NCI-H1105 treated with DMSO at 0.1 percent for 48 hours (cell line): ENCODE measurements around the gene ZNF558.

Experiments used
- DNase-seq: peaks from one replicate; lab custom pipeline; 2025; lab: John Stamatoyannopoulos, UW

The ZNF558 gene

GRCh38 chr19:8832132-8833021, at the start of gene ZNF558, which contains the start of gene MBD3L1:
Gene ZNF558, minus strand, starts transcription at chr19:8832304. Its CDS starts 9,645 bp downstream, at chr19:8822659.
Gene MBD3L1, plus strand, starts transcription at chr19:8832377. Its CDS starts 10,302 bp downstream, at chr19:8842679.
- peak; percentile 78 for DNase-seq

- no peak for DNase-seq
Measured at GRCh38 chr19:8881512-8881911, 49.4 kb upstream of the ZNF558 start.

GRCh38 chr19:8880868-8881488, 48.9 kb upstream of the ZNF558 start:
- no peak for DNase-seq

- DNase-seq: no peak
Measured at GRCh38 chr19:8877854-8878705, 46.0 kb upstream of the ZNF558 start.

GRCh38 chr19:8866344-8866743, 34.2 kb upstream of the ZNF558 start:
- no peak for DNase-seq

GRCh38 chr19:8858260-8858659, 26.2 kb upstream of the ZNF558 start:
- no peak for DNase-seq

- DNase-seq: no peak
Measured at GRCh38 chr19:8850488-8850887, 18.4 kb upstream of the ZNF558 start.

GRCh38 chr19:8849232-8849631, 17.1 kb upstream of the ZNF558 start:
- no peak for DNase-seq

GRCh38 chr19:8846819-8847218, 14.7 kb upstream of the ZNF558 start:
- DNase-seq: no peak

GRCh38 chr19:8840708-8841107, 8.6 kb upstream of the ZNF558 start:
- no peak for DNase-seq

- no peak for DNase-seq
Measured at GRCh38 chr19:8835877-8836276, 3.8 kb upstream of the ZNF558 start.

- DNase-seq: no peak
Measured at GRCh38 chr19:8835446-8835845, 3.3 kb upstream of the ZNF558 start.

- no peak for DNase-seq
Measured at GRCh38 chr19:8831832-8832131, 322 bp downstream of the ZNF558 start.

GRCh38 chr19:8831373-8831772, 731 bp downstream of the ZNF558 start:
- DNase-seq: no peak

- DNase-seq: no peak
Measured at GRCh38 chr19:8827277-8827676, 4.8 kb downstream of the ZNF558 start.

- DNase-seq: no peak
Measured at GRCh38 chr19:8826371-8826770, 5.7 kb downstream of the ZNF558 start.

GRCh38 chr19:8821748-8822241, 10.3 kb downstream of the ZNF558 start:
- no peak for DNase-seq

- DNase-seq: no peak
Measured at GRCh38 chr19:8820234-8820633, 11.9 kb downstream of the ZNF558 start.

- no peak for DNase-seq
Measured at GRCh38 chr19:8815780-8816179, 16.3 kb downstream of the ZNF558 start.

GRCh38 chr19:8814176-8814575, 17.9 kb downstream of the ZNF558 start:
- no peak for DNase-seq

GRCh38 chr19:8811315-8812172, 20.6 kb downstream of the ZNF558 start:
- no peak for DNase-seq
